ENCODE data around the gene LRRC3C. TPM values are rescaled to one million over a fixed set of nuclear protein-coding genes. Genes with fewer than 3 reads are reported as not detected.

LRRC3C gene
- total RNA-seq, 1 donor from 2014 or later: not detected

DNA sequence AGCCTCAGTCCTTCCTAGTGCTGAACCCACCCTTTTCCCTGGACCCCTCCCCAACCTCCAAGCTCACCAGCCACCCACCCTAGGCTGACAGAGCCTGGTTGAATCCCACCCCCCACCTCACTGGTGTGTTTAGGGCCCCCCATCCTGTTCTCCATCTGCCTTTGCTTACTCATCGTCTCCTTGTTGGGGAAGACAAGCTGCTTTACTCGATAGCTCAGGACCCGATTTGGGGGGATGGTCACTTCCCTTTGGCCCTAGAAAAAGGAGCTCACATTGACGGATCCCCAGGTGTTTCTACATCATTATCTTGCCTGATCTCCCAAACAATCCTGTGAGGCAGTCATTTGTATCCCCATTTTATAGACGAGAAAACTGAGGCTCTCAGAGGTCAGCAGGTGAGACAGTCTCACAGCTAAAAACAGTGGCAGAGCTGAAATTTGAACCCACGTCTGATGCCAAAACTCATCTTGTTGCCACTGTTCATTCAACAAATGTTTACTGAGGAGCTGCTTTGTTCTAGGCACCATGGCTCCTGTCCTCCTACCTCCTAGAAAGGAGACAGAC, 18.7 kb upstream of the LRRC3C start:
- Histone ChIP-seq H3K9ac (ENCODE audit: low read depth in 1 of 3, low read length in 3 of 3) (no peak overlapping the region), H3K36me3 (ENCODE audit: control insufficient read depth in 3 of 3, insufficient read depth in 3 of 3, low read length in 3 of 3) (peaks cover 6 to 19% (median 11%) of the 10 kb centered on the region in 3 donors), H3K27ac (ENCODE audit: low read depth, low read length) (no peak overlapping the region), H3K9me3 (ENCODE audit: control insufficient read depth in 3 of 3, low read length in 3 of 3) (no peaks in the 10 kb centered on the region), H3K4me3 (ENCODE audit: low read length in 3 of 3) (no peak overlapping the region), H3K4me1 (ENCODE audit: control insufficient read depth in 3 of 3, insufficient read depth in 3 of 3, low read length in 3 of 3) (no peaks in the 10 kb centered on the region), H3K27me3 (ENCODE audit: control insufficient read depth in 3 of 3, insufficient read depth in 3 of 3, low read length in 3 of 3) (no peaks in the 10 kb centered on the region)

- no peaks in the 10 kb centered on the region for H3K9me3 ChIP-seq (ENCODE audit: control insufficient read depth in 3 of 3, low read length in 3 of 3)
- no peak overlapping the region for H3K9ac ChIP-seq (ENCODE audit: low read depth in 1 of 3, low read length in 3 of 3)
- peaks cover 2 to 10% (median 4%) of the 10 kb centered on the region in 3 donors for H3K36me3 ChIP-seq (ENCODE audit: control insufficient read depth in 3 of 3, insufficient read depth in 3 of 3, low read length in 3 of 3)
- no peak overlapping the region for H3K4me3 ChIP-seq (ENCODE audit: low read length in 3 of 3)
- no peaks in the 10 kb centered on the region for H3K4me1 ChIP-seq (ENCODE audit: control insufficient read depth in 3 of 3, insufficient read depth in 3 of 3, low read length in 3 of 3)
- H3K27ac ChIP-seq (ENCODE audit: low read depth, low read length): no peak overlapping the region
- no peaks in the 10 kb centered on the region for H3K27me3 ChIP-seq (ENCODE audit: control insufficient read depth in 3 of 3, insufficient read depth in 3 of 3, low read length in 3 of 3)
Measured at GRCh38 chr17:39913989-39914388, 13.5 kb upstream of the LRRC3C start.

GRCh38 chr17:39915559-39915958, 12.0 kb upstream of the LRRC3C start:
- H3K27ac ChIP-seq (ENCODE audit: low read depth, low read length): no peak overlapping the region
- H3K27me3 ChIP-seq (ENCODE audit: control insufficient read depth in 3 of 3, insufficient read depth in 3 of 3, low read length in 3 of 3): no peaks in the 10 kb centered on the region
- no peak overlapping the region for H3K4me3 ChIP-seq (ENCODE audit: low read length in 3 of 3)
- H3K4me1 ChIP-seq (ENCODE audit: control insufficient read depth in 3 of 3, insufficient read depth in 3 of 3, low read length in 3 of 3): no peaks in the 10 kb centered on the region
- no peaks in the 10 kb centered on the region for H3K9me3 ChIP-seq (ENCODE audit: control insufficient read depth in 3 of 3, low read length in 3 of 3)
- peaks cover 6 to 12% (median 7%) of the 10 kb centered on the region in 3 donors for H3K36me3 ChIP-seq (ENCODE audit: control insufficient read depth in 3 of 3, insufficient read depth in 3 of 3, low read length in 3 of 3)
- H3K9ac ChIP-seq (ENCODE audit: low read depth in 1 of 3, low read length in 3 of 3): no peak overlapping the region

- no peaks in the 10 kb centered on the region for H3K4me1 ChIP-seq (ENCODE audit: control insufficient read depth in 3 of 3, insufficient read depth in 3 of 3, low read length in 3 of 3)
- no peak overlapping the region for H3K9ac ChIP-seq (ENCODE audit: low read depth in 1 of 3, low read length in 3 of 3)
- no peak overlapping the region for H3K27ac ChIP-seq (ENCODE audit: low read depth, low read length)
- H3K9me3 ChIP-seq (ENCODE audit: control insufficient read depth in 3 of 3, low read length in 3 of 3): no peaks in the 10 kb centered on the region
- no peak overlapping the region for H3K4me3 ChIP-seq (ENCODE audit: low read length in 3 of 3)
- H3K27me3 ChIP-seq (ENCODE audit: control insufficient read depth in 3 of 3, insufficient read depth in 3 of 3, low read length in 3 of 3): no peaks in the 10 kb centered on the region
- H3K36me3 ChIP-seq (ENCODE audit: control insufficient read depth in 3 of 3, insufficient read depth in 3 of 3, low read length in 3 of 3): peaks cover 12 to 18% (median 14%) of the 10 kb centered on the region in 3 donors
Measured at GRCh38 chr17:39916918-39917317, 10.6 kb upstream of the LRRC3C start.

- H3K9me3 ChIP-seq (ENCODE audit: control insufficient read depth in 3 of 3, low read length in 3 of 3): no peaks in the 10 kb centered on the region
- no peak overlapping the region for H3K9ac ChIP-seq (ENCODE audit: low read depth in 1 of 3, low read length in 3 of 3)
- H3K27ac ChIP-seq (ENCODE audit: low read depth, low read length): no peak overlapping the region
- peaks cover 0 to 6% (median 2%) of the 10 kb centered on the region in 3 donors for H3K4me1 ChIP-seq (ENCODE audit: control insufficient read depth in 3 of 3, insufficient read depth in 3 of 3, low read length in 3 of 3)
- peaks cover 28 to 40% (median 34%) of the 10 kb centered on the region in 3 donors for H3K36me3 ChIP-seq (ENCODE audit: control insufficient read depth in 3 of 3, insufficient read depth in 3 of 3, low read length in 3 of 3)
- no peak overlapping the region for H3K4me3 ChIP-seq (ENCODE audit: low read length in 3 of 3)
- H3K27me3 ChIP-seq (ENCODE audit: control insufficient read depth in 3 of 3, insufficient read depth in 3 of 3, low read length in 3 of 3): no peaks in the 10 kb centered on the region
Measured at GRCh38 chr17:39919087-39919683, 8.3 kb upstream of the LRRC3C start.

GRCh38 chr17:39920218-39921210, 7.0 kb upstream of the LRRC3C start:
- peaks cover 28 to 40% (median 34%) of the 10 kb centered on the region in 3 donors for H3K36me3 ChIP-seq (ENCODE audit: control insufficient read depth in 3 of 3, insufficient read depth in 3 of 3, low read length in 3 of 3)
- H3K27ac ChIP-seq (ENCODE audit: low read depth, low read length): no peak overlapping the region
- H3K9me3 ChIP-seq (ENCODE audit: control insufficient read depth in 3 of 3, low read length in 3 of 3): no peaks in the 10 kb centered on the region

DNA sequence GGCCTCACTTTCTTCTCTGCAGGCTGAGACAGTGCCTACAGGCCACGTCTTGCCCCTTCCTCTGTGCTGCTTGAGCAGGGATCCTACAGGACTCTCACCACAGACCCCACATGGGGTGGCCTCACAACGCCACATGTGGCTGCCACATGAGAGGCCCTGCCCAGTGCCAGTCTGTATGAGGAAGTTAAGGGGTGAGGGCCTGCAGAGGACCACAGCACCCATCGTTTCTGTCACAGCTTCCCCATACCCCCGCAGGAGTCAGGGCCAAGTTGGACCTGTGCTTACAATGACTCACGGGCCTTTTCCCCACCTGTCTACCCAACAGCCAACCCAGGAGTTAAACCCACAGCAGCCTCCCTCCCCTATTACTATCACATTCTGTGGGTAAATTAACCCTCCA, 6.2 kb upstream of the LRRC3C start:
- no peak overlapping the region for H3K9ac ChIP-seq (ENCODE audit: low read depth in 1 of 3, low read length in 3 of 3)
- no peaks in the 10 kb centered on the region for H3K27me3 ChIP-seq (ENCODE audit: control insufficient read depth in 3 of 3, insufficient read depth in 3 of 3, low read length in 3 of 3)
- no peak overlapping the region for H3K27ac ChIP-seq (ENCODE audit: low read depth, low read length)
- H3K4me3 ChIP-seq (ENCODE audit: low read length in 3 of 3): no peak overlapping the region
- H3K36me3 ChIP-seq (ENCODE audit: control insufficient read depth in 3 of 3, insufficient read depth in 3 of 3, low read length in 3 of 3): peaks cover 28 to 40% (median 34%) of the 10 kb centered on the region in 3 donors
- H3K9me3 ChIP-seq (ENCODE audit: control insufficient read depth in 3 of 3, low read length in 3 of 3): no peaks in the 10 kb centered on the region
- H3K4me1 ChIP-seq (ENCODE audit: control insufficient read depth in 3 of 3, insufficient read depth in 3 of 3, low read length in 3 of 3): peaks cover 11 to 26% (median 14%) of the 10 kb centered on the region in 3 donors

More at GRCh38 chr17:39920218-39921210, 7.0 kb upstream of the LRRC3C start:
- H3K4me1 ChIP-seq (ENCODE audit: control insufficient read depth in 3 of 3, insufficient read depth in 3 of 3, low read length in 3 of 3): peaks cover 7 to 18% (median 7%) of the 10 kb centered on the region in 3 donors
- H3K4me3 ChIP-seq (ENCODE audit: low read length in 3 of 3): no peak overlapping the region
- H3K27me3 ChIP-seq (ENCODE audit: control insufficient read depth in 3 of 3, insufficient read depth in 3 of 3, low read length in 3 of 3): no peaks in the 10 kb centered on the region
- no peak overlapping the region for H3K9ac ChIP-seq (ENCODE audit: low read depth in 1 of 3, low read length in 3 of 3)

DNA sequence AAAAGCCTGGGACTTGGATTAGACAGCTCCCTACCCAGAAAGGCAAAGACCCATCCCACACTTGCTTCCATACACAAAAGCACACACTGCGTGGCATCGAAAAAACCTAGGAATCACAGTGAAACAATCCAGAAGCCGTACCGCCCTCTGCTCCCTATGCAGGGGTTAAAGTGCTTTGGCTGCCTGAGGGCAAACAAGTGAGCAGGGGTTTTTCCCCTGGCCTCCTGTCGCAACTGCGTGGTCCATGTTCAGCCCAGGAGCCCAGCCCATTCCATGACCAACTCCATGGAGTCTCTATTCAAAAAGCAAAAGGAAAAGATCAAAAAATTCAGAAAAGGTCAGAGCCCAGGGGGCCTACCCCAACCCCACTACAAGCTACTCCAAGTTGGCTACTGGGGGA, 5.5 kb upstream of the LRRC3C start:
- Histone ChIP-seq H3K36me3 (ENCODE audit: control insufficient read depth in 3 of 3, insufficient read depth in 3 of 3, low read length in 3 of 3) (peaks cover 28 to 40% (median 34%) of the 10 kb centered on the region in 3 donors), H3K9ac (ENCODE audit: low read depth in 1 of 3, low read length in 3 of 3) (no peak overlapping the region), H3K9me3 (ENCODE audit: control insufficient read depth in 3 of 3, low read length in 3 of 3) (no peaks in the 10 kb centered on the region), H3K27me3 (ENCODE audit: control insufficient read depth in 3 of 3, insufficient read depth in 3 of 3, low read length in 3 of 3) (no peaks in the 10 kb centered on the region), H3K27ac (ENCODE audit: low read depth, low read length) (no peak overlapping the region), H3K4me3 (ENCODE audit: low read length in 3 of 3) (no peak overlapping the region), H3K4me1 (ENCODE audit: control insufficient read depth in 3 of 3, insufficient read depth in 3 of 3, low read length in 3 of 3) (peaks cover 18 to 33% (median 21%) of the 10 kb centered on the region in 3 donors)

DNA sequence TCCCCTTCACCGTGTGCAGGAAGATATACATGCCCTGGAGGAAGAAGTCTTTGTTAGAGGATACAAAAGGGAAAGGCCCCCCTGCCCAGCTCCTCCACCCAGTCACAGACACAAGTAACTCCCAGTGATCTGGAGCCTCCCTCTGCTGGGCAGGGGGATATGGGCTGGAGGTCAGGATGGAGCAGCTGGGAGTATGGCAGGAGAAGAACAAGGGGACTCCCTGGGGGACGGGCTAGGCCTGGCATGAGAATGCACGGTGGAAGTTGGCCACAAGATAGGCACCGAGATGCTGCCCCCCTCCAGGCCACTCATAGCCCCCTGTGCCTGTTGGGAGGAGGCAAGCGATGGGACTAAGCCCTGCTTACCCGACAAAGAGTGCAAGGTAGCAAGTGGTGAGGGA, 4.3 kb upstream of the LRRC3C start:
- Histone ChIP-seq H3K9ac (ENCODE audit: low read depth in 1 of 3, low read length in 3 of 3) (no peak overlapping the region), H3K4me1 (ENCODE audit: control insufficient read depth in 3 of 3, insufficient read depth in 3 of 3, low read length in 3 of 3) (peaks cover 24 to 39% (median 24%) of the 10 kb centered on the region in 3 donors), H3K36me3 (ENCODE audit: control insufficient read depth in 3 of 3, insufficient read depth in 3 of 3, low read length in 3 of 3) (peaks cover 28 to 40% (median 34%) of the 10 kb centered on the region in 3 donors), H3K27ac (ENCODE audit: low read depth, low read length) (no peak overlapping the region), H3K4me3 (ENCODE audit: low read length in 3 of 3) (no peak overlapping the region), H3K9me3 (ENCODE audit: control insufficient read depth in 3 of 3, low read length in 3 of 3) (no peaks in the 10 kb centered on the region), H3K27me3 (ENCODE audit: control insufficient read depth in 3 of 3, insufficient read depth in 3 of 3, low read length in 3 of 3) (no peaks in the 10 kb centered on the region)
